KOPT-K1 (cell line): ENCODE results near the gene RNF114.
"Not testable (repeated sequence)": the region's sequence is repeated elsewhere in the genome, so short reads cannot be mapped to it uniquely, and the experiment has no call there.

ENCODE experiments used
- H3K27ac ChIP-seq: fragments of 200-600 bp; sonication (generic); 2 replicates; pipeline ENCODE4 v1.5.1; 2016; ENCODE audit warnings: antibody characterized with exemption, mild to moderate bottlenecking, low read depth, low read length; ENCODE audit not compliant: poor library complexity, severe bottlenecking
- H3K36me3 ChIP-seq: fragments of 200-600 bp; sonication (generic); 2 replicates; pipeline ENCODE4 v1.5.1; 2017; ENCODE audit warnings: antibody characterized with exemption, mild to moderate bottlenecking, low read length, moderate library complexity; ENCODE audit not compliant: insufficient read depth
- H3K9me3 ChIP-seq: fragments of 200-600 bp; sonication (generic); 2 replicates; pipeline ENCODE4 v1.5.1; 2017; ENCODE audit warnings: antibody characterized with exemption, low read length, mild to moderate bottlenecking; ENCODE audit not compliant: insufficient read depth, poor library complexity, severe bottlenecking

The RNF114 gene

GRCh38 chr20:49990271-49990720, 54.1 kb downstream of the RNF114 start:
- Histone ChIP-seq H3K27ac (no peak overlapping the region), H3K9me3 (no peaks in the 10 kb centered on the region)

GRCh38 chr20:49993301-49993751, 57.1 kb downstream of the RNF114 start:
- Histone ChIP-seq H3K36me3 (no peaks in the 10 kb centered on the region), H3K9me3 (no peaks in the 10 kb centered on the region), H3K27ac (no peak overlapping the region)

More at GRCh38 chr20:49990271-49990720, 54.1 kb downstream of the RNF114 start:
- no peaks in the 10 kb centered on the region for H3K36me3 ChIP-seq

- no peaks in the 10 kb centered on the region for H3K36me3 ChIP-seq
- no peak overlapping the region for H3K27ac ChIP-seq
- H3K9me3 ChIP-seq, result no peaks in the 10 kb centered on the region
Measured at GRCh38 chr20:49995586-49995985, 59.4 kb downstream of the RNF114 start.

GRCh38 chr20:49998478-49999188, 62.4 kb downstream of the RNF114 start:
- not testable (repeated sequence) for H3K9me3 ChIP-seq, H3K27ac ChIP-seq, H3K36me3 ChIP-seq

GRCh38 chr20:49999329-49999728, 63.1 kb downstream of the RNF114 start:
- H3K27ac ChIP-seq, result no peak overlapping the region
- no peaks in the 10 kb centered on the region for H3K9me3 ChIP-seq
- H3K36me3 ChIP-seq, result no peaks in the 10 kb centered on the region

GRCh38 chr20:50000548-50001222, 64.5 kb downstream of the RNF114 start:
- not testable (repeated sequence) for H3K9me3 ChIP-seq, H3K36me3 ChIP-seq, H3K27ac ChIP-seq

GRCh38 chr20:50001784-50002311, 65.7 kb downstream of the RNF114 start:
- H3K36me3 ChIP-seq, result no peaks in the 10 kb centered on the region
- no peaks in the 10 kb centered on the region for H3K9me3 ChIP-seq
- no peak overlapping the region for H3K27ac ChIP-seq

GRCh38 chr20:50003253-50003656, 67.1 kb downstream of the RNF114 start:
- no peak overlapping the region for H3K27ac ChIP-seq
- no peaks in the 10 kb centered on the region for H3K36me3 ChIP-seq
- H3K9me3 ChIP-seq, result no peaks in the 10 kb centered on the region
